ENCODE measurements around the gene IMMP2L.
"Not testable (repeated sequence)": the region's sequence is repeated elsewhere in the genome, so short reads cannot be mapped to it uniquely, and the experiment has no call there.

The IMMP2L gene

GRCh38 chr7:111450705-111451104, 111.6 kb downstream of the IMMP2L start:
- DNase-seq = not testable (repeated sequence)

GRCh38 chr7:111447502-111447901, 114.8 kb downstream of the IMMP2L start:
- DNase-seq = not testable (repeated sequence)

GRCh38 chr7:111439977-111440376, 122.3 kb downstream of the IMMP2L start:
- DNase-seq = no peak

- no peak for DNase-seq
Observed at GRCh38 chr7:111438369-111439289, 123.7 kb downstream of the IMMP2L start.

- no peak for DNase-seq
Observed at GRCh38 chr7:111437736-111438135, 124.6 kb downstream of the IMMP2L start.

- no peak for DNase-seq
Observed at GRCh38 chr7:111436608-111437007, 125.7 kb downstream of the IMMP2L start.

GRCh38 chr7:111433426-111433825, 128.9 kb downstream of the IMMP2L start:
- DNase-seq = no peak

- no peak for DNase-seq
Observed at GRCh38 chr7:111429781-111430180, 132.5 kb downstream of the IMMP2L start.

GRCh38 chr7:111424768-111425167, 137.5 kb downstream of the IMMP2L start:
- DNase-seq = no peak

GRCh38 chr7:111414374-111414773, 147.9 kb downstream of the IMMP2L start:
- no peak for DNase-seq

GRCh38 chr7:111413739-111414138, 148.6 kb downstream of the IMMP2L start:
- no peak for DNase-seq

- no peak for DNase-seq
Observed at GRCh38 chr7:111410899-111411298, 151.4 kb downstream of the IMMP2L start.

- no peak for DNase-seq
Observed at GRCh38 chr7:111409714-111410422, 152.4 kb downstream of the IMMP2L start.

- no peak for DNase-seq
Observed at GRCh38 chr7:111408724-111409123, 153.6 kb downstream of the IMMP2L start.

- no peak for DNase-seq
Observed at GRCh38 chr7:111407258-111407657, 155.0 kb downstream of the IMMP2L start.

- DNase-seq = no peak
Observed at GRCh38 chr7:111405621-111406020, 156.7 kb downstream of the IMMP2L start.

- no peak for DNase-seq
Observed at GRCh38 chr7:111401516-111401915, 160.8 kb downstream of the IMMP2L start.

GRCh38 chr7:111400088-111400487, 162.2 kb downstream of the IMMP2L start:
- DNase-seq = no peak

GRCh38 chr7:111394891-111395290, 167.4 kb downstream of the IMMP2L start:
- no peak for DNase-seq

GRCh38 chr7:111393011-111393754, 169.1 kb downstream of the IMMP2L start:
- no peak for DNase-seq

GRCh38 chr7:111392294-111392693, 170.0 kb downstream of the IMMP2L start:
- no peak for DNase-seq

GRCh38 chr7:111390000-111390399, 172.3 kb downstream of the IMMP2L start:
- DNase-seq = no peak

- DNase-seq = no peak
Observed at GRCh38 chr7:111388912-111389311, 173.4 kb downstream of the IMMP2L start.
